Progenitor cell of endocrine pancreas (in vitro differentiated cells): ENCODE results near the gene SPSB1. TPM values are rescaled to one million over a fixed set of nuclear protein-coding genes. Genes with fewer than 3 reads are reported as not detected.

Experiments used
- DNase-seq: peaks from one replicate; pipeline ENCODE4 v3.0.0; 2021; ENCODE audit warnings: low spot score; ENCODE audit not compliant: unreplicated experiment
- H3K27ac Mint-ChIP-seq: 2 replicates; pipeline ENCODE4 v1.8.0; 2021; ENCODE audit warnings: mild to moderate bottlenecking, moderate library complexity, mixed read lengths
- H3K27me3 Mint-ChIP-seq: 2 replicates; pipeline ENCODE4 v1.8.0; 2021; ENCODE audit warnings: mixed read lengths
- H3K36me3 Mint-ChIP-seq: 2 replicates; pipeline ENCODE4 v1.8.0; 2022; ENCODE audit warnings: mixed read lengths; ENCODE audit not compliant: insufficient read depth
- H3K4me1 Mint-ChIP-seq: 2 replicates; pipeline ENCODE4 v1.8.0; 2021; ENCODE audit warnings: low read depth, mixed read lengths
- H3K4me3 Mint-ChIP-seq: 2 replicates; pipeline ENCODE4 v1.8.0; 2021; ENCODE audit warnings: low read depth, mild to moderate bottlenecking, moderate library complexity, mixed read lengths
- H3K9me3 Mint-ChIP-seq: 2 replicates; pipeline ENCODE4 v1.8.0; 2021; ENCODE audit warnings: low read depth, mixed read lengths
- CTCF ChIP-seq: fragments of 200-600 bp; sonication (generic); IDR thresholded peaks from one replicate; pipeline ENCODE4 v1.5.0; 2021; ENCODE audit warnings: antibody characterized with exemption, mild to moderate bottlenecking; ENCODE audit not compliant: unreplicated experiment
- total RNA-seq: library from RNA; stranded (reverse); gene quantifications from 2 replicates; pipeline ENCODE4 v1.2.1, GENCODE V29; 2021

Gene SPSB1
- total RNA-seq, 1 donor from 2014 or later: 6.6 TPM

GRCh38 chr1:9397047-9397446, 104.4 kb downstream of the SPSB1 start:
- TF ChIP-seq CTCF: no peak
- peaks cover 6% of the 10 kb centered on the region for H3K4me1 Mint-ChIP-seq
- peaks cover 1% of the 10 kb centered on the region for H3K36me3 Mint-ChIP-seq
- DNase-seq: no peak
- peaks cover 8% of the 10 kb centered on the region for H3K27me3 Mint-ChIP-seq
- H3K4me3 Mint-ChIP-seq: no peak overlapping the region
- peaks cover 5% of the 10 kb centered on the region for H3K9me3 Mint-ChIP-seq
- H3K27ac Mint-ChIP-seq: no peak overlapping the region

GRCh38 chr1:9397997-9398526, 105.4 kb downstream of the SPSB1 start:
- no peak for TF ChIP-seq CTCF
- DNase-seq: no peak
- Mint-ChIP-seq H3K9me3 (peaks cover 5% of the 10 kb centered on the region), H3K27ac (no peak overlapping the region), H3K27me3 (peaks cover 7% of the 10 kb centered on the region), H3K36me3 (peaks cover 1% of the 10 kb centered on the region), H3K4me1 (peaks cover 10% of the 10 kb centered on the region), H3K4me3 (no peak overlapping the region)

DNA sequence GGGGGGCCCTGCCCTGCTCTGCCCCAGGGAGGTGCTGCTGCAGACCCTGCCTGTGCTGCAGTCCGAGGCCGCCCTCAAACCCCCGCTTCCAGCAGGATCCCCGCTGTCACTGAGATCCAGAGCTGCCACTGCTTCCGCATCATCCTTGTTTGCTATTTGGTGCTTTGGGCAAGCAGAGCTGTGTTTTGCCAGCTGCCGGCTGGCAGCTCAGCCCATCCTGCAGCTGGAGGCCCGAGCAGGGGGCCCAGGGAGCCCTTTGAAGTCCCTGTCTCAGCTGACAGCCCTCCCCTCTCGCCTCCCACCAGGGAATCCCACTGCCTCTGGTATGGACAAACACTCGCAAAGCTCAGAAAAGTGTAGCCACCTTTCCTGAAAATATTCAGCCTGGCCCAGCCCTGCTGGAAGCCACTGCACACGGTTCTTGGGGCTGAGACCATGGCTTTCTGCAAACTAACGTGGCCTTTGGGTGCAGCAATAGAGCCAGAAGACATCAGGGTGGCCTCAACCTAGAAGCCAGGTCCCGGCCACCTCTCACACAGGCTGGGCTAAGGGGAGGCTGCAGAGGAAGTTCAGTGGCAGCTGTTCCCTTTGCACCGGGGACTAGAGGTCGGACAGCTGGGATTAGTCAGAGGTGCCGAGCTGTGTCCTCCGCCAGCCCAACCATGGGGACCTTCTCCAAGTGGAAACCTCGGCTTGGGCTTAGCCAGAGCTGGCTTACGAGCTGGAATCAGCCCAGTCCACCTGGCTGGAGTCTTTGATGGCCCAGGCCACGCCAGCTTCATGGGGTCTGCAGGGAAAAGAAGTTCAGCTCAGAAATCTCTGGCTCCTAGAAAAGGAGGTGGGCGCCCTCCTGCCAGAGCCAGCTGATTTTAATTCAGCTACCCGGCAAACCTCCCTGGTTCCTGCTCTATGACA, 107.1 kb downstream of the SPSB1 start:
- H3K36me3 Mint-ChIP-seq: peaks cover 1% of the 10 kb centered on the region
- H3K27ac Mint-ChIP-seq: no peak overlapping the region
- H3K27me3 Mint-ChIP-seq: peaks cover 3% of the 10 kb centered on the region
- TF ChIP-seq CTCF: no peak
- peaks cover 5% of the 10 kb centered on the region for H3K9me3 Mint-ChIP-seq
- peaks cover 10% of the 10 kb centered on the region for H3K4me1 Mint-ChIP-seq
- no peak overlapping the region for H3K4me3 Mint-ChIP-seq
- no peak for DNase-seq

GRCh38 chr1:9400425-9401079, 107.9 kb downstream of the SPSB1 start:
- no peak overlapping the region for H3K4me3 Mint-ChIP-seq
- H3K4me1 Mint-ChIP-seq: peaks cover 10% of the 10 kb centered on the region
- H3K36me3 Mint-ChIP-seq: no peaks in the 10 kb centered on the region
- H3K9me3 Mint-ChIP-seq: no peaks in the 10 kb centered on the region
- TF ChIP-seq CTCF: no peak
- H3K27ac Mint-ChIP-seq: no peak overlapping the region
- no peak for DNase-seq
- no peaks in the 10 kb centered on the region for H3K27me3 Mint-ChIP-seq

DNA sequence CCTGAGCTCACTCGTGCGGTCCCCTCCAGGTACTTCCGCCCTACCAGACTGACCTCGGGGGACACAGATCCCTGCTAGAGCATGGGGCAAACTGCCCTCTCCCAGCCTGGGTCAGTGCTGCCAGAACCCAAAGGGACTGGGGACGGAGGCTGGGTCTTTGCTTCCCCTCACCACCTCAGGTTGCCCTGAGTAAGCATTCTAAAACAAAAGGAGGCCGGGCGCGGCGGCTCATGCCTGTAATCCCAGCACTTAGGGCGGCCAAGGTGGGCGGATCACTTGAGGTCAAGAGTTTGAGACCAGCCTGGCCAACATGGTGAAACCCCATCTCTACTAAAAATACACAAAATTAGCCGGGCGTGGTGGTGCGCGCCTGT, 108.4 kb downstream of the SPSB1 start:
- no peaks in the 10 kb centered on the region for H3K9me3 Mint-ChIP-seq
- no peaks in the 10 kb centered on the region for H3K27me3 Mint-ChIP-seq
- no peak overlapping the region for H3K4me3 Mint-ChIP-seq
- no peaks in the 10 kb centered on the region for H3K36me3 Mint-ChIP-seq
- no peak for DNase-seq
- no peak for TF ChIP-seq CTCF
- H3K27ac Mint-ChIP-seq: no peak overlapping the region
- H3K4me1 Mint-ChIP-seq: peaks cover 10% of the 10 kb centered on the region
